Thymus (tissue), 11 donors: ENCODE measurements around the gene PRKAG2. TPM values are rescaled to one million over a fixed set of nuclear protein-coding genes. Genes with fewer than 3 reads are reported as not detected.
"Not testable (repeated sequence)": the region's sequence is repeated elsewhere in the genome, so short reads cannot be mapped to it uniquely, and the experiment has no call there.

Experiments
- DNase-seq, 9 donors: peaks; one replicate each; pipeline ENCODE4 v3.0.0-alpha.2; 2013; ENCODE audit warnings: low spot score in 9 of 9, low read depth in 6 of 9, missing footprints in 1 of 9
- H3K27ac ChIP-seq, 2 donors: one replicate each; pipeline ENCODE4 v1.5.1; 2013; ENCODE audit warnings: control low read depth in 1 of 2, low read depth in 1 of 2, low read length in 1 of 2, mild to moderate bottlenecking in 1 of 2, moderate library complexity in 1 of 2
- H3K27me3 ChIP-seq, 2 donors: one replicate each; pipeline ENCODE4 v1.5.1; 2013; ENCODE audit warnings: low read length in 1 of 2; ENCODE audit not compliant: control insufficient read depth in 2 of 2, insufficient read depth in 1 of 2
- H3K36me3 ChIP-seq, 2 donors: one replicate each; pipeline ENCODE4 v1.5.1; 2013; ENCODE audit warnings: low read length in 1 of 2, mild to moderate bottlenecking in 1 of 2, moderate library complexity in 1 of 2; ENCODE audit not compliant: control insufficient read depth in 2 of 2, insufficient read depth in 2 of 2
- H3K4me1 ChIP-seq, 2 donors: one replicate each; pipeline ENCODE4 v1.5.1; 2013; ENCODE audit warnings: low read length in 2 of 2; ENCODE audit not compliant: control insufficient read depth in 2 of 2, insufficient read depth in 2 of 2
- H3K4me3 ChIP-seq, 2 donors: one replicate each; pipeline ENCODE4 v1.5.1; 2013; ENCODE audit warnings: low read length in 2 of 2, control low read depth in 1 of 2, mild to moderate bottlenecking in 1 of 2
- H3K9me3 ChIP-seq, 2 donors: one replicate each; pipeline ENCODE4 v1.5.1; 2013; ENCODE audit warnings: low read length in 1 of 2, mild to moderate bottlenecking in 1 of 2; ENCODE audit not compliant: control insufficient read depth in 2 of 2, insufficient read depth in 1 of 2
- WGBS: extraction: QIAGEN DNeasy Blood & Tissue Kit; methylation state at CpG from one replicate; pipeline ENCODE4 v1.1.7; 2013; 5-methylcytosine and 5-hydroxymethylcytosine counted together
- polyA plus RNA-seq: library from polyadenylated mRNA; stranded (reverse); fragments of 200-250 nt; gene quantifications from one replicate; pipeline ENCODE4 v1.2.3, GENCODE V29; 2013
- total RNA-seq: library from RNA; stranded (reverse); fragments of 120-200 nt; gene quantifications from one replicate; pipeline ENCODE4 v1.2.4, GENCODE V29; 2013
- donor health status: healthy.

The PRKAG2 gene
- total and polyA plus RNA-seq, 2 donors: 5.1 to 33.7 TPM

DNA sequence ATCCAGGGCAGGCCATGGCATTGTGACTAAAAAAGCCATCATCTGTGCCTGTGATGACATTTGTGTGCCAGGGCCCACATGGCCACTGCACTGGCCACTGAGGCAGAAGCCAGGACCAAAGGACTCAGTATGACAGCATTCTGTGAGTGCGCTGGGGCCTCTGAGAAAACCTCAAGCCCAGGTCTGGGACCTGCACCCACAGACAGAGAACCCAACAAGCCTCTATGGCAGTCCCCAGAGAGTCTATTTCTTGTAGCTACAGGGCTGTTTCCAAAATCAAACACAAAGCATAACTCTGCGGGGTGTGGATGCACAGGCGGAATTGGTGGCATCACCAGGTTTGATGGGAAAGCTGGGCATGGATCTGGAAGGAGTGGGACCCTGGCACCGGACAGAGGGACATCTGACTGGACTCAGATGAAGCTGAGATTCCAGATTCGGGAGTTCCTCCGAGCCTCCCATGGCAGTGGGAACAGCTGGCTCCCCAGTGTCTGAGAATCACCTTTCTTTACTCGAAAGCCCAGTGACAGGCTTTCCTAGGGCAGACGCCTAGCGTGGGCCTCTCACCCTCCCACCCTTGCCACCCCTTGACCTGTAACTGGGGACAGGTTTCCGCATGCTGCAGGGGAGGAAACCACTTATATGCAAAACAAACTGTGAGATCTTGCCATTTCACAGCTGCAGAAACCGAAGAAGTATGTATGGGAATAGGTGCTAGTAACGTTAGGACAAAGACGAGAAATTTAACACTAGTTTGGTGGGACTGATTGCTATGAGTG lies 286.7 kb downstream of the PRKAG2 start:
- Histone ChIP-seq H3K4me3 (no peak overlapping the region), H3K27me3 (no peaks in the 10 kb centered on the region), H3K9me3 (no peaks in the 10 kb centered on the region), H3K36me3 (no peaks in the 10 kb centered on the region), H3K27ac (no peak overlapping the region), H3K4me1 (peaks cover 0 to 6% of the 10 kb centered on the region in 2 donors)
- 92% methylated on average over 13 of the region's 13 CpGs for WGBS
- no peak for DNase-seq

DNA sequence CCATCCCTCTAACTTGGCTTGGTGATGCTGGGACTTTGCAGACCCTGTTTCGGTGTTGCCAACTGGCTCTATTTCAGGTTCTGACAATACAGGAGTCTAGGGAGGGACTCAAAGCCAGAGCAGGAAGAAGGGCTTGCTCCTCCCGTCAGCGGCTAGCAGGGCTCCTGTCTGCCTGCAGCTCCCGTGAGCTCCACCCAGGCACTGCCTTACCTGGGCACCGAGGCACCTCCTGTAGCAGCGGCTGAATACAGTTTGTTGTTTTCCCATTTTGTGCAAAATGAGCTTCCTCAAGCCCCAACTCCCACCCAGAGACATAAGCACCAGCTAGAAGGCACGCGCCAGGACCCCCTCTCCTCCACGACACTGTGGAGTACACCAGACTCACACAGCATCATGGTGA lies 287.9 kb downstream of the PRKAG2 start:
- WGBS: 97% methylated on average over 9 of the region's 9 CpGs
- no peak for DNase-seq

DNA sequence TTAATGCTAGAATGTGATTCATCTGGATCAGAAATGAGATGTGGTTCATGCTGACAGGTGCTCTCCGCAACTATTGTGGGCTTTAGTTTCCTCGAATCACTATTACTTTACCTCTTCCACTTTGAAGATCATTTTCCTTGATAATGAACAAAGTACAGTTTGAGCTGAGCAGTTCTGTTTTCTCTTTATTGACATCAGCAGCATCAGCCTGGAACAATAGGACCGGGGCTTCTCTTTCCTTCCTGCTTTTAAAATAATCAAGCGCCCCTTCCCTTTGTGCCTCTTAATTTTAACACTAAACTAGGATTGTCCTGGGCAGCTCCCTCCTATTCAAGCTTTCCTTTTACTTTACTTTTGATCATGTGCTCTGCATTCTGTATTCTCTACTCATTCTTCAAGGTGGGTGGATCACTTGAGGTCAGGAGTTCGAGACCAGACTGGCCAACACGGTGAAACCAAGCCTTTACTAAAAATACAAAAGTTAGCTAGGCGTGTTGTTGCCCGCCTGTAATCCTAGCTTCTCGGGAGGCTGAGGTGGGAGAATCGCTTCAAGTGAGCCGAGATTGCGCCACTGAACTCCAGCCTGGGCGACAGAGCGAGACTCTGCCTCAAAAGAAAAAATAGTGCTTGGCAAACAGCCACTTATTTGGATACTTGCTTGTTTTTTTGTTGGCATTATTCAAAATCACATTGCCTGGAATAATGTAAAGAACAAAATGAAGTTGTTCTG lies 290.2 kb downstream of the PRKAG2 start:
- no peaks in the 10 kb centered on the region for H3K9me3 ChIP-seq
- no peaks in the 10 kb centered on the region for H3K27me3 ChIP-seq
- DNase-seq: no peak
- H3K27ac ChIP-seq: no peak overlapping the region
- no peaks in the 10 kb centered on the region for H3K36me3 ChIP-seq
- peaks cover 0 to 5% of the 10 kb centered on the region in 2 donors for H3K4me1 ChIP-seq
- H3K4me3 ChIP-seq: no peak overlapping the region
- WGBS: 90% methylated on average over 14 of the region's 14 CpGs

More for the DNA sequence above, 287.9 kb downstream of the PRKAG2 start:
- Histone ChIP-seq H3K27me3 (no peaks in the 10 kb centered on the region), H3K9me3 (no peaks in the 10 kb centered on the region), H3K36me3 (no peaks in the 10 kb centered on the region), H3K4me1 (peaks cover 0 to 6% of the 10 kb centered on the region in 2 donors), H3K27ac (no peak overlapping the region), H3K4me3 (no peak overlapping the region)

DNA sequence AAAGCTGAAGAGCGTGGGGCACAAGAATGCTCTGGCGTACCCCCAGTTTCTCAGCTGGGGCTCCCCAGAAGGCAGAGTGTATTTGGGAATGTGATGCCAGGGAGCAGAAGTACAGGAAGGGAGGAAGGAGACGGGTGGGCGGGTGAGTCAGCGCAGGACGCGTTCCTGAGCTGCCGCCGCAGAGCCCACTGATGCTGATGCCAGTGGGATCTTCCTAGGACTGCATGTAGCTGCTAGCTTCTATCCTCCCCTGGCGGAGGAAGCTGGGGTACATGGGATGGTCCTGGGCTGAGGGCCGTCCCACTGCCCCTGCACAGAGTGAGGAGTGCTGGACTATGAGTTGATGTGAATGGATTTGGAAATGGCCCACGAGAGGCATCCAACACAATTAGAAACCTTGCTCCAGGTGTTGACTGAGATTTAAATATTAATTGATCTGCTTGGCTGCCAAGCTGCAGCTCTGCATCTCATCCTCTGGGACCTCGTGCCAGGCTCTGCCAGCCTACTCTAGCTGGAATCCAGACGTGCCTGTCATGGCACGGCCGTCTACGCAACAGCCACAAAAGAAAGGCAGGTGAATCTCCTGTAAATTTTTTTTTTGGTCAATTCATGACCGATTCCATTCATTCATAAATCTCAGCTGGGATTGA lies 291.0 kb downstream of the PRKAG2 start:
- Histone ChIP-seq H3K27ac (no peak overlapping the region), H3K27me3 (no peaks in the 10 kb centered on the region), H3K4me1 (peaks cover 0 to 2% of the 10 kb centered on the region in 2 donors), H3K36me3 (no peaks in the 10 kb centered on the region), H3K4me3 (no peak overlapping the region), H3K9me3 (no peaks in the 10 kb centered on the region)
- 91% methylated on average over 18 of the region's 18 CpGs for WGBS
- no peak for DNase-seq

DNA sequence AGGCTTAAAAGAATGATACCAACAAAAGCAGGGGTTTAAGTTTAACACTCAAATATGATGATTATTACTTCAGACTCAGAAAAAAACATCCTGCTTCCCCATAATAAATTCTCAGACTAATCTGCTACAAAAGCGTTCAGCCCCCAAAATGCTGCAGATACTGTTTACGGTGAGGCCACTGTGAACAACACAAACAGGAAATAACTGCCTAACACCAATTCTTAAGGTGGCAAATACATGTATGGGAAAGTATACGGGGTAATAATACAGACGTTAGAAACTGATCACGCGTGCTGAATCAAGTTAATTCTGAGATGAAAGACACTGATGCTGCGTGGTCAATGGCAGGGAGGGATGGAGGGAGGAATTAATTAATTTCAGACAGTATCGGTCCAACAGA lies 295.2 kb downstream of the PRKAG2 start:
- WGBS: 98% methylated on average over 8 of the region's 8 CpGs
- DNase-seq: no peak
- Histone ChIP-seq H3K27me3 (no peaks in the 10 kb centered on the region), H3K4me1 (peaks cover 0 to 2% of the 10 kb centered on the region in 2 donors), H3K27ac (no peak overlapping the region), H3K4me3 (no peak overlapping the region), H3K9me3 (peaks cover 0 to 10% of the 10 kb centered on the region in 2 donors), H3K36me3 (no peaks in the 10 kb centered on the region)

DNA sequence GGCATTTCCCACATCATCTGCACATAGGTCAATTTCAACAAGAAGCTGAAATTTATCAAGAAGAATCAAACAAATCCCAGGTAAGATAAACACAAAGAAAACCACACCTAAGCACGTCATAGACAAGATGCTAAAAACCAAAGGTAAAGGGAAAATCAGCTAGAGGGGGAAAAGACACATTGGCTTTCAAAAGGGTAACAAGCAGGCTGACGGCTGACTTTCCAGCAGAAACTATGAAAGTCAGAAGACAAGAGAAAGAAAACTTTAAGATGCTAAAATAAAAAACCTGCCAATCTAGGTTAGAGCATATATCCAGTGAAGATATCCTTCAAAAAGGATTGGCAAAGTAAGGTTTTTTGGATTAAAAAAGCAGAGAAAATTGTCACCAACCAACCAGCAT lies 297.3 kb downstream of the PRKAG2 start:
- Histone ChIP-seq H3K27ac (no peak overlapping the region), H3K4me1 (no peaks in the 10 kb centered on the region), H3K27me3 (no peaks in the 10 kb centered on the region), H3K4me3 (no peak overlapping the region), H3K36me3 (peaks cover 0 to 2% of the 10 kb centered on the region in 2 donors), H3K9me3 (peaks cover 0 to 10% of the 10 kb centered on the region in 2 donors)
- no peak for DNase-seq
- WGBS: 96% methylated on average over 2 of the region's 2 CpGs

DNA sequence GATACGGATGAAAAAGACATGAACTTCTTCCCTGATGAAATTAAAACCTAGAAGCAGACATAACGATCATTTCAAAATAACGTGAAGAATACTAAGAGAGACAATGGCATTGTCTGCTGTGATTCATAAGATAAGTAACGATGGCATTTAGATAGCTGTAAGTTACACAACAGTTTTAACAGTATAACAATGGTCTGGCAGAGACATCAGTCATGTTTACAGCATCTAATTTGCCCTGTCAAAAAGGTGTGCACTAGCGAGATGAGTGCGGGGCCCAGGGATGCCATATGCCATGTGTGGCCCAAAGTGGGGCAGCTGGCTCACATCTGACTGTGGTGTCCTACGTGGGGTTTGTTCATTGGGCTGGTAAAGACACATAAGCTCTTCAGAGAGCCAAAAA lies 301.5 kb downstream of the PRKAG2 start:
- WGBS: 98% methylated on average over 7 of the region's 7 CpGs
- peaks cover 0 to 2% of the 10 kb centered on the region in 2 donors for H3K36me3 ChIP-seq
- no peak for DNase-seq
- H3K4me1 ChIP-seq: no peaks in the 10 kb centered on the region
- peaks cover 0 to 10% of the 10 kb centered on the region in 2 donors for H3K9me3 ChIP-seq
- H3K27ac ChIP-seq: no peak overlapping the region
- no peak overlapping the region for H3K4me3 ChIP-seq
- H3K27me3 ChIP-seq: no peaks in the 10 kb centered on the region

DNA sequence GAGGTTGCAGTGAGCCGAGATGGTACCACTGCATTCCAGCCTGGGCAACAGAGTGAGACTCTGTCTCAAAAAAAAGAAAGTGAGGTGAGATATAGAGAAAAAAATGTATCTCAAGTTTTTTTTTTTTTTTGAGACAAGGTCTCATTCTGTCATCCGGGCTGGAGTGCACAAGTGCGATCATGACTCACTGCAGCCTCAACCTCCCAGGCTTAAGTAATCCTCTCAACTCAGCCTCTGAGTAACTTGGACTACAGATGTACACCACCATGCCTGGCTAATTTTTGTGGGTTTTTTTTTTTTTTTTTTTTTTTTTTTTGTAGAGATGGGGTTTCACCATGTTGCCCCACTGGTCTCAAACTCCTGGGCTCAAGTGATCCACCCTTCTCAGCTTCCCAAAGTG lies 303.9 kb downstream of the PRKAG2 start:
- H3K9me3 ChIP-seq, H3K27me3 ChIP-seq, DNase-seq, H3K27ac ChIP-seq, H3K4me3 ChIP-seq, H3K4me1 ChIP-seq, H3K36me3 ChIP-seq: not testable (repeated sequence)
- 98% methylated on average over 3 of the region's 3 CpGs for WGBS

DNA sequence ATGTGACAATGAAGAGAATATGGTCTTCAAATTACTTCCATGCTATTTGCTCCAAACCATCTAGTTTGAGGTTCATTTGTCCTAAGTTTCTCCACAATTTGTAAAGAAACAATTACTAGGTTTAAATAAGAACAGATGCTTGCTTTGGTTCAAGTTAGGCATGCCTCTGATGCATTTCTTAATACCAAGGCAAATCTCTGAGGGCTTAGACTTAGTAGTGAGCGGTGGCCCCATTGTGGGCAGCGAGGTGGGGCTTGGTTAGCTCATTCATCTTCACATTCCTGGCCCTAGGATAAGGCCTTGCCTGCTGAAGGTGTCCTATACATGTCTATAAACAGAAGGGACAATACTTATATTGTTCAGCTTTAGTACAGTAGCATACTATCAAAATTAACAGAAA lies 304.8 kb downstream of the PRKAG2 start:
- peaks cover 0 to 6% of the 10 kb centered on the region in 2 donors for H3K36me3 ChIP-seq
- no peak overlapping the region for H3K4me3 ChIP-seq
- no peaks in the 10 kb centered on the region for H3K4me1 ChIP-seq
- WGBS: 98% methylated on average over 2 of the region's 2 CpGs
- H3K27me3 ChIP-seq: no peaks in the 10 kb centered on the region
- no peaks in the 10 kb centered on the region for H3K9me3 ChIP-seq
- DNase-seq: no peak
- H3K27ac ChIP-seq: no peak overlapping the region
